ENCODE results near the gene APOL1. TPM values are rescaled to one million over a fixed set of nuclear protein-coding genes. Genes with fewer than 3 reads are reported as not detected.
"Not testable (repeated sequence)": the region's sequence is repeated elsewhere in the genome, so short reads cannot be mapped to it uniquely, and the experiment has no call there.

Gene APOL1
- polyA plus RNA-seq, 2 of the 4 experiments (the other 2 are of a cell fraction): 2.0 to 6.5 TPM

DNA sequence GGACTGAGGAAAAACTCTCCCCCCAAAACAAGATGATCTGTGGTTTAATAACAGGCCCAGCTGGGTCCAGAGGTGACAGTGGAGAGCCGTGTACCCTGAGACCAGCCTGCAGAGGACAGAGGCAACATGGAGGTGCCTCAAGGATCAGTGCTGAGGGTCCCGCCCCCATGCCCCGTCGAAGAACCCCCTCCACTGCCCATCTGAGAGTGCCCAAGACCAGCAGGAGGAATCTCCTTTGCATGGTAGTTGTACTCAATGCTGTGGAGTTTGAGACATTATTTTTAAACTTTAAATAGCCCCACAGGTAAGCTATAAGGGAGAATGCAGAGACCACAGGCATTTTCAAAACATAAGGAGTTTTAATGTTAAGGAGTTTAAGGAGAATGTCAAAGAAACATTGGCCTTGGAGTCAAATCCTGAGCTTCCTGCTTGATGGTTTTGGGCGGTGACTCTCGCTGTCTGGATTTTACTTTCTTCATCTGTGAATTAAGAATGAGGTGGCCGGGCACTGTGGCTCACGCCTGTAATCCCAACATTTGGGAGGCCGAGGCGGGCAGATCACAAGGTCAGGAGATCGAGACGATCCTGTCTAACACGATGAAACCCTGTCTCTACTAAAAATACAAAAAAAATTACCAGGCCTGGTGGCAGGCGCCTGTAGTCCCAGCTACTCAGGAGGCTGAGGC is 6.8 kb downstream of the APOL1 start:
- ChIA-PET CTCF (interaction anchor here (1.1 to 1.3 kb wide), 2 partner anchors 18 to 27 kb away, joined by 3 read pairs; no protein-coding TSS in a partner anchor), POLR2A (no interaction called here)
- Histone ChIP-seq H3K4me2 (no peak overlapping the region), H3K4me1 (peaks cover 5% of the 10 kb centered on the region; the same call in 2 of the 3 replicates), H3K4me3 (no peak overlapping the region), H3K27ac (no peak overlapping the region), H3K9me3 (no peaks in the 10 kb centered on the region)
- ATAC-seq (no peak), FAIRE-seq (no peak), DNase-seq (ENCODE audit: low read depth in 1 of 2, low spot score in 1 of 2) (no peak)
- TF ChIP-seq ZSCAN20 (CRISPR knock-in tag; IDR thresholded peaks at IDR 0.05) (no peak), EP300 (IDR thresholded peaks at IDR 0.05) (no peak), MAFK (IDR thresholded peaks at IDR 0.05; ENCODE audit: partially characterized antibody) (no peak), HOXA7 (CRISPR knock-in tag; IDR thresholded peaks at IDR 0.05) (no peak), BHLHE40 (IDR thresholded peaks at IDR 0.05; ENCODE audit: low read depth, low read length) (no peak), FOXS1 (CRISPR knock-in tag; IDR thresholded peaks at IDR 0.05) (no peak), CEBPB (IDR thresholded peaks at IDR 0.05) (no peak), RCOR1 (IDR thresholded peaks at IDR 0.05; ENCODE audit: low read depth, low read length) (no peak), NR3C1 (IDR thresholded peaks at IDR 0.05) (no peak), HDAC2 (IDR thresholded peaks at IDR 0.05) (no peak), NFE2L2 (conservative IDR thresholded peaks at IDR 0.05; ENCODE audit: low read length) (no peak), GATA3 (IDR thresholded peaks at IDR 0.05; ENCODE audit: borderline replicate concordance) (no peak), ESRRA (IDR thresholded peaks at IDR 0.05; ENCODE audit: borderline replicate concordance, low read length) (no peak), SREBF2 (IDR thresholded peaks at IDR 0.05) (no peak), KDM1A (IDR thresholded peaks at IDR 0.05; ENCODE audit: low read depth) (no peak)
- TF ChIP-seq, protein P1, sequence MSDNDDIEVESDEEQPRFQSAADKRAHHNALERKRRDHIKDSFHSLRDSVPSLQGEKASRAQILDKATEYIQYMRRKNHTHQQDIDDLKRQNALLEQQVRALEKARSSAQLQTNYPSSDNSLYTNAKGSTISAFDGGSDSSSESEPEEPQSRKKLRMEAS (IDR thresholded peaks at IDR 0.05): no peak
- TF ChIP-seq, protein P2, sequence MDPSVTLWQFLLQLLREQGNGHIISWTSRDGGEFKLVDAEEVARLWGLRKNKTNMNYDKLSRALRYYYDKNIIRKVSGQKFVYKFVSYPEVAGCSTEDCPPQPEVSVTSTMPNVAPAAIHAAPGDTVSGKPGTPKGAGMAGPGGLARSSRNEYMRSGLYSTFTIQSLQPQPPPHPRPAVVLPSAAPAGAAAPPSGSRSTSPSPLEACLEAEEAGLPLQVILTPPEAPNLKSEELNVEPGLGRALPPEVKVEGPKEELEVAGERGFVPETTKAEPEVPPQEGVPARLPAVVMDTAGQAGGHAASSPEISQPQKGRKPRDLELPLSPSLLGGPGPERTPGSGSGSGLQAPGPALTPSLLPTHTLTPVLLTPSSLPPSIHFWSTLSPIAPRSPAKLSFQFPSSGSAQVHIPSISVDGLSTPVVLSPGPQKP (IDR thresholded peaks at IDR 0.05; ENCODE audit: low read depth, low read length): no peak
- TF ChIP-seq, protein P3, sequence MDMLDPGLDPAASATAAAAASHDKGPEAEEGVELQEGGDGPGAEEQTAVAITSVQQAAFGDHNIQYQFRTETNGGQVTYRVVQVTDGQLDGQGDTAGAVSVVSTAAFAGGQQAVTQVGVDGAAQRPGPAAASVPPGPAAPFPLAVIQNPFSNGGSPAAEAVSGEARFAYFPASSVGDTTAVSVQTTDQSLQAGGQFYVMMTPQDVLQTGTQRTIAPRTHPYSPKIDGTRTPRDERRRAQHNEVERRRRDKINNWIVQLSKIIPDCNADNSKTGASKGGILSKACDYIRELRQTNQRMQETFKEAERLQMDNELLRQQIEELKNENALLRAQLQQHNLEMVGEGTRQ (IDR thresholded peaks at IDR 0.05): no peak
- TF ChIP-seq, protein P4, sequence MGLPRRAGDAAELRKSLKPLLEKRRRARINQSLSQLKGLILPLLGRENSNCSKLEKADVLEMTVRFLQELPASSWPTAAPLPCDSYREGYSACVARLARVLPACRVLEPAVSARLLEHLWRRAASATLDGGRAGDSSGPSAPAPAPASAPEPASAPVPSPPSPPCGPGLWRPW (IDR thresholded peaks at IDR 0.05): no peak
- WGBS (ENCODE audit: missing lambda C conversion rate): 83% methylated on average over 14 of the region's 14 CpGs

DNA sequence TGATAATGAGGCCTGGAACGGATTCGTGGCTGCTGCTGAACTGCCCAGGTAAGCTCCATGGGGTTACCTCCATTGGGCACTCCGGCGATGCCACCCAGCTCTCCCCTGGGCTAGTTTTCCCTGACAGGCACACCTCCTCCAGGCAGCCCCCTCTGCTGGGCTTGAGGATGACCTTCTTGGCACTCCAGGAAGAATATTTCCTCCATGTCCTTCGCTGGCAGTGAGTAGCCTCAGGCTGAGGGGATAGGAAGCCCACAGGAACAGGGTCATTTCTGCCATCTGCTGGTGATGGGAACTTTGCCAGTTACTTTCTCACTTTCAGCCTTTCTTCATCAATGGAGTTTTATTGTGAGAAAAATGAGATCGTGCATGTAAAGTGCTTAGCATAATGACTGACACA is 8.7 kb downstream of the APOL1 start:
- DNase-seq (ENCODE audit: low read depth in 1 of 2, low spot score in 1 of 2); H3K4me2 ChIP-seq; H3K27ac ChIP-seq; ATAC-seq; H3K4me3 ChIP-seq; H3K9me3 ChIP-seq; POLR2A ChIA-PET; FAIRE-seq; H3K4me1 ChIP-seq: not testable (repeated sequence)
- CTCF ChIA-PET: interaction anchor here (0.7 to 1.9 kb wide), 4 partner anchors 22 to 67 kb away, joined by 3 to 5 read pairs (median 3); partner anchors contain the start of gene APOL2
- 49% methylated on average over 2 of the region's 6 CpGs for WGBS (ENCODE audit: missing lambda C conversion rate)

DNA sequence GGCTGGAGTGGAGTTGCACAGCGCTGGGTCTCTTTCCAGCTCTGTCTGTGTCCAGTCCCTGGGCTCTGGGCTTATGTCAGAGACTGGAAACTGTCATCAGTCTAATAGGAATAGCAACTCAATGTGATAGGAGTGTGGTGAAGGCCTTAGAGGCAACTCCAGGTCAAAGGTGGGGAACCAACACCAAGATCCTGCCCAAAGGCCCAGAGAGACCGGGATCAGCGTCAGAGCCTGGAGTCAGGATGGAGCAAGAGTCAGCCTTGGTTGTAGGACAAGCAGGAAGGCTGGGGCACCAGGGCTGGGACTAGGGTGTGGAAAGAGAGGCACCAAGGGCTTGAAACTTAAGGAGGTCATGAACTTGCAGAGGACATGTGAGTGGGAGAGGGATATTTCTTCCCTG is 9.4 kb downstream of the APOL1 start:
- H3K4me1 ChIP-seq; ATAC-seq; H3K4me2 ChIP-seq; DNase-seq (ENCODE audit: low read depth in 1 of 2, low spot score in 1 of 2); POLR2A ChIA-PET; H3K27ac ChIP-seq; H3K4me3 ChIP-seq; H3K9me3 ChIP-seq; FAIRE-seq: not testable (repeated sequence)
- CTCF ChIA-PET: interaction anchor here (1.9 kb wide), 1 partner anchor 23 kb away, joined by 5 read pairs; the partner anchor contains the start of gene APOL2
- WGBS (ENCODE audit: missing lambda C conversion rate): 82% methylated on average over 3 of the region's 3 CpGs

DNA sequence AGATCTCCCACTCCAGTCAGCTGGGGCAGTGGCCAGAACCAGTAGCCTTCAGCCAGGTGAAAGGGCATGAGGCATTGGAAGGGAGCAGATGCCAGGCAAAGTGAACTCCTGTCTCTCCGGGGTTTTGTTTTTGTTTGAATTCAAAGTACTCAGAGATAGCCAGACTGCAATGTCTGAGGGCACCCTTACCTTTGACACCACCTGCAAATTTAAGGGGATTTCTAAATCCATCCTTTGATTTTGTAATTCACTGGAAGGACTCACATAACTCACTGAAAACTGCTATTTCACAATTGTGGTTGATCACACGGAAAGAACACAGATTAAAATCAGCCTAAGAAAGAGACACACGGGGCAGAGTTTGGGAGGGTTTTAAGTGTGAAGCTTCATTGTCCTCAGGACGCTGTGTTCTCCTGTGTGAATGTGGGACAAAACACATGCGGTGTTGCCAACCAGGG is 10.3 kb downstream of the APOL1 start:
- H3K4me1 ChIP-seq; FAIRE-seq; H3K4me2 ChIP-seq; POLR2A ChIA-PET; ATAC-seq; H3K9me3 ChIP-seq; H3K27ac ChIP-seq; DNase-seq (ENCODE audit: low read depth in 1 of 2, low spot score in 1 of 2); H3K4me3 ChIP-seq: not testable (repeated sequence)
- WGBS (ENCODE audit: missing lambda C conversion rate): 60% methylated on average over 5 of the region's 5 CpGs
- CTCF ChIA-PET: interaction anchor here (3.4 kb wide), 1 partner anchor 14 kb away, joined by 16 read pairs; no protein-coding TSS in a partner anchor

DNA sequence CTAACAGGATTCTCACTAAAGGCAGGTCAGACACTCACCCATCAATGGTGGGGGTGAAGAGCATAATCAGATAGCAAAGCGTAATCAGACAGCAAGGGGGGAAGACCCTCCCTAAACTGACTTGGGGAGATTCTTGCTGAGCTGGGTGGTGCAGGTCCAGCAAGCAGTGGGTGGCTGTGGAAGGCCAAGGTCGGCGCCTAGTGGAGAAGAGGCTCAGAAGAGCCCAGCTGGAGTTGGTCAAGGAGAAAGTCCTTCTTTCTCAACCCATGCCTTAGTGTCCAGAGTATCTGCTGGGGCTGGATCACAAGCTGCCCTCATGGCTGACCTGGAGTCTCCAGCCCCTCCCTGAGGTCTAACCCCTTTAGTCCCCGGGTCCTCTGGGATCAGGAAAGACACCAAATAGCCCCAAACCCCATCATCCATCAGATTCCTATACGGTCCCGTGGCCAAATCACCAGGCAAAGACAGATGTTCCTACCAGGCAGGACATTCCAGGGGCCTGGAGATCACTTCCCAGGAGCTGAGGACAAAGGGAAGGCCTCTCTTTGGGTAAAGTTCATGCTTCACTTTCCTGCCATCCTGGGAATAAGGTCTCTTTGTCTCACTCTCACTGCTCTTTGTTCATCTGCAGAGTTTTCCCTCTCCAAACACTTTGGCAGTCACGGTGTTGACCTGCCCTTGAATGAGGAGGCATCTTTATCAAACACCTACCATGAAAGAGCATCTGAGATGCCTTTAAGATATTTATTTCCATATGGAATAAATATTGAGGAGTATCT is 11.1 kb downstream of the APOL1 start:
- POLR2A ChIA-PET; H3K4me1 ChIP-seq; H3K27ac ChIP-seq; H3K4me3 ChIP-seq; FAIRE-seq; DNase-seq (ENCODE audit: low read depth in 1 of 2, low spot score in 1 of 2); H3K9me3 ChIP-seq; ATAC-seq; H3K4me2 ChIP-seq: not testable (repeated sequence)
- 78% methylated on average over 7 of the region's 7 CpGs for WGBS (ENCODE audit: missing lambda C conversion rate)
- CTCF ChIA-PET: interaction anchor here (1.7 to 3.4 kb wide), 2 partner anchors 13 to 25 kb away, joined by 5 to 16 read pairs; partner anchors contain the start of gene APOL2
